K562 (cell line): Measurements from ENCODE around the gene DXO. TPM values are rescaled to one million over a fixed set of nuclear protein-coding genes. Genes with fewer than 3 reads are reported as not detected.

Experiments
- ATAC-seq: fragments of 200-7000 bp; cut with Tn5 transposase; 3 replicates; pipeline ENCODE4 v1.9.1; 2020; ENCODE audit warnings: moderate library complexity
- BruUV-seq: library from RNA; stranded (reverse); fragments of 400-500 nt; replicated peaks from 2 replicates; lab custom pipeline; 2021; lab: Mats Ljungman, UMichigan
- CTCF ChIA-PET: fragments of 300-600 bp; formaldehyde crosslinking; extraction: SDS; loops from one replicate; lab custom pipeline; 2021; ENCODE audit warnings: low intra/inter-chr PET ratio; lab: Yijun Ruan, JAX
- POLR2A ChIA-PET: fragments of 300-600, 350-650 bp; sonication (Branson Sonifier 250); formaldehyde crosslinking; extraction: SDS; loops from one replicate; lab custom pipeline; 2021; ENCODE audit warnings: antibody characterized with exemption, inconsistent platforms; lab: Yijun Ruan, JAX
- DNase-seq, 4 experiments: peaks; one replicate each; pipeline versions ENCODE4 v3.0.0 to v3.0.0-alpha.2; 2011 to 2018; ENCODE audit warnings: low spot score in 3 of 4, mixed read lengths in 3 of 4; ENCODE audit errors: extremely low read depth in 1 of 4
- FAIRE-seq: peaks from 2 replicates; lab custom pipeline; 2011; peaks lifted over from hg19 to GRCh38; lab: Jason Lieb, UNC
- H2AFZ ChIP-seq: 2 replicates; pipeline ENCODE4 v1.6.0; 2011; ENCODE audit warnings: low read depth, low read length, control low read depth, inconsistent platforms
- H3K27ac ChIP-seq: fragments of 200-600 bp; 3 replicates; pipeline ENCODE4 v1.8.0; 2011; ENCODE audit warnings: low read depth, mild to moderate bottlenecking, control low read depth, inconsistent platforms, low read length, moderate library complexity, mixed read lengths; ENCODE audit errors: extremely low read depth
- H3K27me3 ChIP-seq, 2 experiments: fragments of 300-600 bp in 1 of 2; 2 replicates in 1 of 2; 3 replicates in 1 of 2; pipeline versions ENCODE4 v1.6.0 to v1.8.0; 2011; ENCODE audit warnings: inconsistent platforms in 2 of 2, low read length in 2 of 2, mild to moderate bottlenecking in 1 of 2, mixed read lengths in 1 of 2, moderate library complexity in 1 of 2; ENCODE audit not compliant: control insufficient read depth in 2 of 2, insufficient read depth in 2 of 2
- H3K36me3 ChIP-seq: fragments of 300-600 bp; 3 replicates; pipeline ENCODE4 v1.8.0; 2011; ENCODE audit warnings: mild to moderate bottlenecking, low read length, inconsistent platforms; ENCODE audit not compliant: control insufficient read depth, insufficient read depth
- H3K4me1 ChIP-seq, 2 experiments: fragments of 200-600 bp in 1 of 2; replicated peaks in 1 of 2; 2 replicates in 1 of 2; 3 replicates in 1 of 2; pipeline versions ENCODE4 v1.5.1 to v1.8.0; 2011; ENCODE audit warnings: inconsistent platforms in 2 of 2, low read length in 2 of 2, mild to moderate bottlenecking in 1 of 2, mixed read lengths in 1 of 2, moderate library complexity in 1 of 2; ENCODE audit not compliant: control insufficient read depth in 2 of 2, insufficient read depth in 2 of 2
- H3K4me2 ChIP-seq: 2 replicates; pipeline ENCODE4 v1.6.1; 2011; ENCODE audit warnings: low read length, control low read depth, inconsistent platforms, mixed read lengths; ENCODE audit not compliant: insufficient read depth
- H3K4me3 ChIP-seq: fragments of 200-600 bp; sonication (generic), shearing (Covaris generic); 2 replicates; pipeline ENCODE4 v1.5.1; 2016; ENCODE audit warnings: control low read depth, inconsistent platforms
- H3K79me2 ChIP-seq: fragments of 200-600 bp; 3 replicates; pipeline ENCODE4 v1.8.0; 2011; ENCODE audit warnings: low read length, inconsistent platforms; ENCODE audit not compliant: control insufficient read depth, insufficient read depth
- H3K9ac ChIP-seq, 2 experiments: 2 replicates each; pipeline versions ENCODE4 v1.6.0 to v1.6.1; 2011; ENCODE audit warnings: low read depth in 2 of 2, low read length in 2 of 2, control low read depth in 1 of 2, inconsistent platforms in 1 of 2, mild to moderate bottlenecking in 1 of 2, mixed read lengths in 1 of 2; ENCODE audit not compliant: insufficient read depth in 1 of 2
- H3K9me1 ChIP-seq: one replicate; pipeline ENCODE4 v1.6.0; 2011; ENCODE audit warnings: inconsistent platforms, mild to moderate bottlenecking, low read length, moderate library complexity; ENCODE audit not compliant: control insufficient read depth, insufficient read depth
- H3K9me3 ChIP-seq: replicated peaks from 2 replicates; pipeline ENCODE4 v1.5.1; 2011; ENCODE audit warnings: low read depth, low read length, inconsistent platforms; ENCODE audit not compliant: control insufficient read depth, insufficient read depth
- H4K20me1 ChIP-seq: replicated peaks from 2 replicates; pipeline ENCODE4 v1.6.1; 2011; ENCODE audit warnings: low read length, inconsistent platforms, mixed read lengths; ENCODE audit not compliant: control insufficient read depth, insufficient read depth
- GATA2 ChIP-seq: sonication (generic); formaldehyde crosslinking; IDR thresholded peaks from 2 replicates; pipeline ENCODE4 v1.4.0; 2020; ENCODE audit warnings: mild to moderate bottlenecking, missing genetic modification reagents
- HCFC1 ChIP-seq: IDR thresholded peaks from 2 replicates; pipeline ENCODE4 v1.6.1; 2012; ENCODE audit warnings: low read depth, low read length, improper control_type of control experiment
- KAT7 ChIP-seq: sonication (generic); formaldehyde crosslinking; IDR thresholded peaks from 2 replicates; pipeline ENCODE4 v1.8.0; 2022; ENCODE audit warnings: missing genetic modification reagents, mild to moderate bottlenecking, borderline replicate concordance
- KHSRP ChIP-seq: fragments of 450-650 bp; IDR thresholded peaks from 2 replicates; pipeline ENCODE4 v1.6.1; 2017
- MTA1 ChIP-seq: fragments of 450-650 bp; IDR thresholded peaks from 2 replicates; pipeline ENCODE4 v1.6.1; 2017; ENCODE audit warnings: borderline replicate concordance
- NR4A1 ChIP-seq, 2 experiments: fragments of 250-450 bp in 1 of 2; fragments of 450-650 bp in 1 of 2; sonication (Bioruptor Pico) in 1 of 2; IDR thresholded peaks; 2 replicates each; pipeline versions ENCODE4 v1.4.0 to v1.6.1; 2016 to 2020; ENCODE audit warnings: mild to moderate bottlenecking in 2 of 2, missing compliant biosample characterization in 1 of 2, missing genetic modification characterization in 1 of 2, moderate library complexity in 1 of 2
- PHF8 ChIP-seq: fragments of 200-600 bp; sonication (generic); IDR thresholded peaks from 2 replicates; pipeline ENCODE4 v1.6.1; 2012; ENCODE audit warnings: mixed run types, mild to moderate bottlenecking, inconsistent platforms, low read length, moderate library complexity, borderline replicate concordance
- PTRF ChIP-seq: fragments of 450-650 bp; IDR thresholded peaks from 2 replicates; pipeline ENCODE4 v1.6.1; 2016; ENCODE audit warnings: mild to moderate bottlenecking, missing genetic modification characterization, missing compliant biosample characterization
- RBFOX2 ChIP-seq: fragments of 200-400 bp; formaldehyde crosslinking; IDR thresholded peaks from 2 replicates; pipeline ENCODE4 v1.6.1; 2017; ENCODE audit warnings: low read depth, mild to moderate bottlenecking, low read length, moderate library complexity
- RNF2 ChIP-seq: sonication (generic); IDR thresholded peaks from 2 replicates; pipeline ENCODE4 v1.6.1; 2016
- STAG1 ChIP-seq: sonication (generic); formaldehyde crosslinking; IDR thresholded peaks from 2 replicates; pipeline ENCODE4 v1.5.0; 2020; ENCODE audit warnings: missing genetic modification reagents, borderline replicate concordance
- TAF9B ChIP-seq: fragments of 450-650 bp; IDR thresholded peaks from 2 replicates; pipeline ENCODE4 v1.6.1; 2018; ENCODE audit warnings: mild to moderate bottlenecking; ENCODE audit not compliant: partially characterized antibody
- TGIF2 ChIP-seq: sonication (generic); formaldehyde crosslinking; IDR thresholded peaks from 2 replicates; pipeline ENCODE4 v1.8.1; 2022; ENCODE audit warnings: mild to moderate bottlenecking, missing genetic modification reagents, moderate library complexity
- ZBTB34 ChIP-seq: fragments of 250-450 bp; sonication (Bioruptor Pico); IDR thresholded peaks from 2 replicates; pipeline ENCODE4 v1.8.0; 2021; ENCODE audit warnings: mild to moderate bottlenecking, moderate library complexity
- ZNF165 ChIP-seq: fragments of 250-450 bp; sonication (Bioruptor Pico); IDR thresholded peaks from 2 replicates; pipeline ENCODE4 v1.4.0; 2020; ENCODE audit warnings: borderline replicate concordance
- ZNF324 ChIP-seq: fragments of 250-450 bp; sonication (Bioruptor Pico); IDR thresholded peaks from 2 replicates; pipeline ENCODE4 v1.4.0; 2020; ENCODE audit warnings: mild to moderate bottlenecking
- ZNF354B ChIP-seq: fragments of 250-450 bp; sonication (Bioruptor Pico); IDR thresholded peaks from 2 replicates; pipeline ENCODE4 v1.4.0; 2020
- WGBS: fragments of 100-300 bp; shearing (Covaris generic); methylation state at CpG from one replicate; pipeline ENCODE4 v1.1.6; 2016; ENCODE audit warnings: low coverage, mixed read lengths; ENCODE audit not compliant: insufficient coverage; ENCODE audit errors: missing lambda C conversion rate; 5-methylcytosine and 5-hydroxymethylcytosine counted together
- in situ Hi-C: fragments of 300-500 bp; cut with MboI; formaldehyde crosslinking; loops from 4 replicates; pipeline ENCODE4 v1.15.0; 2018; ENCODE audit warnings: inconsistent platforms, mixed read lengths
- intact Hi-C: fragments of 100-400 bp; cut with micrococcal nuclease; formaldehyde crosslinking; loops from 2 replicates; pipeline ENCODE4 v1.14.2; 2022
- polyA plus RNA-seq, 8 experiments: library from polyadenylated mRNA; depleted of rRNA in 4 of 8; stranded (reverse) in 5 of 8; unstranded in 3 of 8; fragments of >200 nt; fragmentation: Nextera tagmentation in 2 of 8; fragmentation: Illumina TruSeq in 1 of 8; extraction: Ambion mirVana in 2 of 8; extraction: Trizol in 1 of 8; gene quantifications; 2 replicates each; pipeline versions ENCODE4 v1.2.1 to v1.2.3, GENCODE V29; 2011 to 2014; ENCODE audit warnings: inconsistent platforms in 1 of 8, missing spikeins in 1 of 8
- total RNA-seq, 7 experiments: library from RNA; depleted of rRNA in 6 of 7; stranded (reverse); fragments of >200 nt in 6 of 7; fragmentation: Illumina TruSeq in 2 of 7; extraction: Trizol in 2 of 7; gene quantifications; 2 replicates each; pipeline versions ENCODE4 v1.2.1 to v1.2.3, GENCODE V29; 2011 to 2021; ENCODE audit warnings: low replicate concordance in 1 of 7

DXO gene
- total and polyA plus RNA-seq, 9 of the 15 experiments (the other 6 are each of a cell fraction or from before 2014, with no cell fraction given), result 6.4 to 35.1 (median 19.4) TPM

- peak within 1 kb of the TSS; percentile 87 for H3K27ac ChIP-seq
- under 1% methylated on average over 59 of the region's 59 CpGs for WGBS
- no peaks in the 10 kb centered on the region for H4K20me1 ChIP-seq
- peaks cover 40% of the 10 kb centered on the region for H3K79me2 ChIP-seq
- FAIRE-seq, result peak; percentile 99
- H3K9me3 ChIP-seq, result no peaks in the 10 kb centered on the region
- peak within 1 kb of the TSS; percentile 94 for H2AFZ ChIP-seq
- H3K4me3 ChIP-seq, result peak within 1 kb of the TSS; percentile 97
- no peaks in the 10 kb centered on the region for H3K9me1 ChIP-seq
- no peaks in the 10 kb centered on the region for H3K27me3 ChIP-seq
- CTCF ChIA-PET, result interaction anchor here (0.6 kb wide), 1 partner anchor 376 kb away, joined by 3 read pairs; no protein-coding TSS in a partner anchor
- H3K4me1 ChIP-seq, result peaks cover 4 to 17% of the 10 kb centered on the region in 2 experiments; a peak in 4 of 5 replicates
- POLR2A ChIA-PET, result interaction anchor here (0.6 to 4.8 kb wide), 11 partner anchors 9 to 1025 kb away, joined by 3 to 74 read pairs (median 4); partner anchors contain the start of genes DXO, VWA7 and ZBTB12
- TSS peak; percentile 67 for BruUV-seq
- peak within 1 kb of the TSS; percentile 96 to 97 for H3K9ac ChIP-seq
- in situ Hi-C loops, result loop anchor here (10.0 kb wide), 1 partner anchor 86 kb away; no protein-coding TSS in a partner anchor
- DNase-seq, result peak; percentile 99 to 100 (median 100)
- intact Hi-C loops, result loop anchor here (1.0 to 5.0 kb wide), 3 partner anchors 13 to 56 kb away; partner anchors contain the start of genes DXO and ZBTB12
- peaks cover 74% of the 10 kb centered on the region for H3K36me3 ChIP-seq
- peak; percentile 100 for ATAC-seq
- H3K4me2 ChIP-seq, result peak within 1 kb of the TSS; percentile 100
- TF ChIP-seq GATA2 (CRISPR knock-in tag), result peak; percentile 38; the same call in 1 of the 2 replicates
- peak; percentile 91 for TF ChIP-seq KHSRP
- TF ChIP-seq TGIF2, result peak; percentile 92; the same call in 1 of the 2 replicates
- TF ChIP-seq HCFC1, result peak; percentile 95
- no peak for TF ChIP-seq ZNF354B (CRISPR knock-in tag)
- TF ChIP-seq TAF9B, result peak; percentile 83
- peak; percentile 83 for TF ChIP-seq RNF2
- peak; percentile 91; the same call in 1 of the 2 replicates for TF ChIP-seq ZNF165 (CRISPR knock-in tag)
- TF ChIP-seq STAG1, result no peak
- peak; percentile 86 for TF ChIP-seq RBFOX2
- peak; percentile 67; the same call in 1 of the 2 replicates for TF ChIP-seq ZBTB34
- TF ChIP-seq MTA1, result peak; percentile 99
- peak; percentile 61; the same call in 1 of the 2 replicates for TF ChIP-seq ZNF324 (CRISPR knock-in tag)
- peak; percentile 91; the same call in 1 of the 2 replicates for TF ChIP-seq PHF8
- TF ChIP-seq NR4A1 (CRISPR knock-in tag; IDR thresholded peaks at IDR 0.05), result peak; percentile 96
- TF ChIP-seq NR4A1 (tag; IDR thresholded peaks at IDR 0.05), result peak; percentile 98
- peak; percentile 99; the same call in 1 of the 2 replicates for TF ChIP-seq KAT7 (CRISPR knock-in tag)
- peak; percentile 80 for TF ChIP-seq PTRF
Observed at GRCh38 chr6:31958741-31959739, 12.9 kb downstream of the DXO start, which contains the start of the genes NELFE and SKIC2. TSS of gene NELFE (minus strand) at chr6:31958971. CDS start at chr6:31958446, 525 bp downstream. TSS of gene SKIC2 (plus strand) at chr6:31959175. CDS start at chr6:31959193, 18 bp downstream.
